Osteocyte (in vitro differentiated cells): Measurements from ENCODE around the gene CCDC24. TPM values are rescaled to one million over a fixed set of nuclear protein-coding genes. Genes with fewer than 3 reads are reported as not detected.

Experiments used
- DNase-seq: peaks from one replicate; pipeline ENCODE4 v3.0.0; 2021; ENCODE audit warnings: mixed read lengths; ENCODE audit not compliant: unreplicated experiment; ENCODE audit errors: extremely low spot score
- H3K27ac Mint-ChIP-seq: one replicate; pipeline ENCODE4 v1.8.0; 2021; ENCODE audit warnings: mild to moderate bottlenecking, mixed read lengths; ENCODE audit not compliant: unreplicated experiment
- H3K27me3 Mint-ChIP-seq: one replicate; pipeline ENCODE4 v1.8.0; 2021; ENCODE audit warnings: mixed read lengths; ENCODE audit not compliant: unreplicated experiment
- H3K36me3 Mint-ChIP-seq: one replicate; pipeline ENCODE4 v1.8.0; 2021; ENCODE audit warnings: mixed read lengths; ENCODE audit not compliant: unreplicated experiment
- H3K4me1 Mint-ChIP-seq: one replicate; pipeline ENCODE4 v1.8.0; 2021; ENCODE audit warnings: mixed read lengths; ENCODE audit not compliant: unreplicated experiment
- H3K4me3 Mint-ChIP-seq: one replicate; pipeline ENCODE4 v1.8.0; 2021; ENCODE audit warnings: mild to moderate bottlenecking, moderate library complexity, mixed read lengths; ENCODE audit not compliant: unreplicated experiment
- H3K9me3 Mint-ChIP-seq: one replicate; pipeline ENCODE4 v1.8.0; 2021; ENCODE audit warnings: mixed read lengths; ENCODE audit not compliant: unreplicated experiment
- long read RNA-seq: library from polyadenylated mRNA; unstranded; transcript quantifications from one replicate; pipeline ENCODE4 v2.0.0, GENCODE V29; 2021
- total RNA-seq: library from RNA; stranded (reverse); gene quantifications from 2 replicates; pipeline ENCODE4 v1.2.1, GENCODE V29; 2021
- TF ChIP-seq, protein P1 (sequence below): fragments of 200-600 bp; sonication (generic); IDR thresholded peaks from 2 replicates; pipeline ENCODE4 v1.5.0; 2021; ENCODE audit warnings: antibody characterized with exemption, mild to moderate bottlenecking, moderate library complexity

The CCDC24 gene
- total RNA-seq = 5.1 and 5.3 TPM in 2 replicates
- long read RNA-seq = 0 reads

DNA sequence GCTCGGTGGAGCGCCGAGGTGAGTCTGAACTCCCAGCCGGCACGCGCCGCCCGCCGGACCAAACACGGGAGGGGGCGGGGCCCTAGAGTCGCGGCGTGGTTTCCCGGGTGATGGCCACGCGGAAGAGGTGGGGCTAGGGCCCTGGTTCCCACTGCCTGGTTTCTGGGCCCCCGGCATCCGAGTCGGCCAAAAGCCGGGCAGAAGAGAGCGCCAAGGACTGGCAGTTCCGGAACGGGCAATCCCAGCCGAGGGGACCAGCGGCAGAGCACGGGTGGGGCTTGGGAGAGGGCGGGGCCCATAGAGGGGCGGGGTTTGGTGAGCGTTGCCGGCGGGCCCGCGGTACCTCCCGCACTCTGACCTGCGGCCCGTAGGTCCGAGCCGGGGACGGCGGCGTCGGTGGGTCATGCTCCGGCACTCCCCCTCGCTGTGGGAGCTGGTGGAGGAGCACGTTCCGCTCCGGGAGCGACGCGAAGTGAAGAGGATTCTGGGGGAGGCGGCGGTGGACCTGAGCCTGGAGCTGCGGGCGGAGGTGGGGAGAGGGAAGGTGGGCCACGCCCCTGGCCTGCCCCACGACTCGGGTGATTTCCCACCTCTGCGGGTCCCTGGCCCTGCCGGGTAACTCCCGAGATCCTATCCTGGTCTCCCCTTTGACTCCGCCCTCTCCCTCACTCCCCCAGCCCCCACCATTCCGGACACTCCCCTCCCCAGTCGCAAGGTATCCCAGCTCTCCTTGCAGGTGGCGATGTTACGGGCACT, at the start of gene CCDC24:
CCDC24 (plus strand) TSS at position 124 of the 756 bp plus-strand sequence; CDS start at position 404, 280 bp downstream.
- Mint-ChIP-seq H3K4me3 (peak within 1 kb of the TSS; percentile 91), H3K27me3 (no peaks in the 10 kb centered on the region), H3K27ac (peak within 1 kb of the TSS; percentile 82), H3K36me3 (no peaks in the 10 kb centered on the region), H3K9me3 (no peaks in the 10 kb centered on the region), H3K4me1 (peaks cover 18% of the 10 kb centered on the region)
- TF ChIP-seq, protein P1, sequence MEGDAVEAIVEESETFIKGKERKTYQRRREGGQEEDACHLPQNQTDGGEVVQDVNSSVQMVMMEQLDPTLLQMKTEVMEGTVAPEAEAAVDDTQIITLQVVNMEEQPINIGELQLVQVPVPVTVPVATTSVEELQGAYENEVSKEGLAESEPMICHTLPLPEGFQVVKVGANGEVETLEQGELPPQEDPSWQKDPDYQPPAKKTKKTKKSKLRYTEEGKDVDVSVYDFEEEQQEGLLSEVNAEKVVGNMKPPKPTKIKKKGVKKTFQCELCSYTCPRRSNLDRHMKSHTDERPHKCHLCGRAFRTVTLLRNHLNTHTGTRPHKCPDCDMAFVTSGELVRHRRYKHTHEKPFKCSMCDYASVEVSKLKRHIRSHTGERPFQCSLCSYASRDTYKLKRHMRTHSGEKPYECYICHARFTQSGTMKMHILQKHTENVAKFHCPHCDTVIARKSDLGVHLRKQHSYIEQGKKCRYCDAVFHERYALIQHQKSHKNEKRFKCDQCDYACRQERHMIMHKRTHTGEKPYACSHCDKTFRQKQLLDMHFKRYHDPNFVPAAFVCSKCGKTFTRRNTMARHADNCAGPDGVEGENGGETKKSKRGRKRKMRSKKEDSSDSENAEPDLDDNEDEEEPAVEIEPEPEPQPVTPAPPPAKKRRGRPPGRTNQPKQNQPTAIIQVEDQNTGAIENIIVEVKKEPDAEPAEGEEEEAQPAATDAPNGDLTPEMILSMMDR = no peak
- DNase-seq = peak; percentile 92

DNA sequence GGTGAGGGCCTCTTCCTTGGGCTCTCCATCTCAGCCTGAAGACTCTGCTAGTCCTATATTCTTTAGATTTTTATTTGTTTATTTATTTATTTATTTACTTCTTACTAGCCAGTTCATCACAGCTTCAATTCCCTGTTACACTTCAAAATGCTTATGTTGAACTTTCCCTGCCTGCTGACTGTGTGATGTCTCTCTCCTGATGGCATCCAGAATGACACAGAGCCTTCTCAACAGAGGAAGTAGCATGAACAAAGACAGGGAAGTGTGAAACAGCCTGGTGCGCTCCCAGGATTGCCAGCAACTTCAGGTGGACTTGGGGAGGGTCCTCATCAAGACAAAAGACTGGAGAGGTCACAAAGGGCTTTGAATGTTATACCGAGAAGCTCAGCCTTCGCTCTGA, 49.0 kb upstream of the CCDC24 start:
- Mint-ChIP-seq H3K4me1 (peaks cover 15% of the 10 kb centered on the region), H3K4me3 (no peak overlapping the region), H3K36me3 (no peaks in the 10 kb centered on the region), H3K9me3 (no peaks in the 10 kb centered on the region), H3K27ac (no peak overlapping the region), H3K27me3 (peaks cover 3% of the 10 kb centered on the region)
- DNase-seq = no peak
- TF ChIP-seq, protein P1 = no peak

DNA sequence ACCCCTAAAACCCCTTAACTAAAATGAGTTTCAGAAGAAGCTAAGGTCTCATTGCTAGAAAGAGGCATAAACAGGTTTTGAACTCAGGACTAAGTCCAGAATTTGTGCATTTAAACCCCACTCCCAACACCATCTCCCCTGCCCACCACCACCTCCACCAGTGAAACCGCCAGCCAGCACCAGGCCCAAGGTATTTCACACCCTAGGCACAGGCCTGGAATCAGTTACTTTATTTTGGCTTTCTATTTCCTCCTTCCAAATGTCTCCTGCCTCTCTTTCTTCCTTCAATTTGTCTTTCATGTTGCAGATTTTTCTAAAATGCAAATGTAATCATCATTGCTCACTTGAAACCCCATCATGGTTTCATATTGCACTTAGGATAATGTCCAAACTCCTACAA, 46.5 kb upstream of the CCDC24 start:
- H3K4me1 Mint-ChIP-seq = peaks cover 31% of the 10 kb centered on the region
- H3K27me3 Mint-ChIP-seq = no peaks in the 10 kb centered on the region
- peaks cover 3% of the 10 kb centered on the region for H3K36me3 Mint-ChIP-seq
- H3K4me3 Mint-ChIP-seq = no peak overlapping the region
- H3K9me3 Mint-ChIP-seq = no peaks in the 10 kb centered on the region
- DNase-seq = no peak
- TF ChIP-seq, protein P1 = no peak
- no peak overlapping the region for H3K27ac Mint-ChIP-seq

DNA sequence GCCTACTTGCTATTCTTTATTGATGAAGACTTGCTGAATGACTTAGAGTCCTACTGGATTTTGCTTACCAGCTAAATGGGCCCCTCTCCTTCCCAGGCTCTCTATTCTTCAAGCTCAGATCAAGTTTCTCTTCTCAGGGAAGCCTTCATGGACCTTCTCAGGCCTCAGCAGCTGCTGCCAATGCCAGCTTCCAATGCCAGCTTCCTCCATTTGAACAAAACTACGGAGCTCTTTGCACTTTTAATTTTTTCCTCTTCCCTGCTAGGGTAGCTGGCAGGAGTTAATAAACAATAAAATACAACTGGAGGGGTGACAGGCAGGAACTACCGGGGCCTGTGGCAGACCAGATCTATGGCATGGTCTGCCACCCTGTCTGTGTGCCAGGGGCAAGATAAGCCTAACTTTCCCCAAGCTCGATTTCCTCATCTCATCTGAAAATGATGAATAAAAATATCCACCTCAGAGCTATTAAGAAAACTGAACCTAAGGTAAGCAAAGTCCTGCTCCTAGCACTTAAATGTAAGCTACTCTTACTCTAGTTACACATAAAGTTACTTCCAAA, 45.6 kb upstream of the CCDC24 start:
- Mint-ChIP-seq H3K4me3 (peak overlapping the region; percentile 91), H3K36me3 (peaks cover 9% of the 10 kb centered on the region), H3K27me3 (no peaks in the 10 kb centered on the region), H3K27ac (peak overlapping the region; percentile 94), H3K9me3 (no peaks in the 10 kb centered on the region), H3K4me1 (peaks cover 31% of the 10 kb centered on the region)
- TF ChIP-seq, protein P1 = no peak
- DNase-seq = no peak
